Measurements from ENCODE around the gene KREMEN2.

KREMEN2 gene

GRCh38 chr16:2980227-2981176 lies 16.4 kb downstream of the KREMEN2 start, which contains the start of gene PKMYT1:
Gene PKMYT1 (minus strand): TSS chr16:2980446. CDS start chr16:2979657, 789 bp downstream.
- peak; percentile 92 to 96 for DNase-seq

GRCh38 chr16:2981177-2981898 lies 17.3 kb downstream of the KREMEN2 start:
- no peak for DNase-seq

GRCh38 chr16:2981899-2982250 lies 17.8 kb downstream of the KREMEN2 start:
- no peak for DNase-seq

- no peak for DNase-seq
Observed at GRCh38 chr16:2982402-2982801, 18.3 kb downstream of the KREMEN2 start.

- peak; percentile 63 to 74 for DNase-seq
Observed at GRCh38 chr16:2983706-2984136, 19.6 kb downstream of the KREMEN2 start.

- no peak for DNase-seq
Observed at GRCh38 chr16:2985462-2985861, 21.4 kb downstream of the KREMEN2 start.

- no peak for DNase-seq
Observed at GRCh38 chr16:2985893-2986355, 21.8 kb downstream of the KREMEN2 start.

- no peak for DNase-seq
Observed at GRCh38 chr16:2986623-2987188, 22.6 kb downstream of the KREMEN2 start.

- DNase-seq, result no peak
Observed at GRCh38 chr16:2987286-2987685, 23.2 kb downstream of the KREMEN2 start.

GRCh38 chr16:2987833-2988232 lies 23.8 kb downstream of the KREMEN2 start:
- no peak for DNase-seq

GRCh38 chr16:2988590-2989099 lies 24.6 kb downstream of the KREMEN2 start:
- DNase-seq, result no peak

GRCh38 chr16:2990891-2991290 lies 26.8 kb downstream of the KREMEN2 start:
- no peak for DNase-seq

- DNase-seq, result no peak
Observed at GRCh38 chr16:2991566-2992261, 27.6 kb downstream of the KREMEN2 start.

- no peak for DNase-seq
Observed at GRCh38 chr16:2992383-2993081, 28.5 kb downstream of the KREMEN2 start.

GRCh38 chr16:2996298-2996697 lies 32.2 kb downstream of the KREMEN2 start:
- DNase-seq, result no peak

- no peak for DNase-seq
Observed at GRCh38 chr16:2999929-3000328, 35.9 kb downstream of the KREMEN2 start.

- DNase-seq, result no peak
Observed at GRCh38 chr16:3000540-3000939, 36.5 kb downstream of the KREMEN2 start.

- DNase-seq, result no peak
Observed at GRCh38 chr16:3001316-3001715, 37.2 kb downstream of the KREMEN2 start.

- DNase-seq, result peak; percentile 98 to 99
Observed at GRCh38 chr16:3003582-3004270, 39.7 kb downstream of the KREMEN2 start.

- DNase-seq, result no peak
Observed at GRCh38 chr16:3004319-3004718, 40.2 kb downstream of the KREMEN2 start.

GRCh38 chr16:3004781-3005284 lies 40.8 kb downstream of the KREMEN2 start:
- no peak for DNase-seq
